Stimulated activated CD8-positive, alpha-beta memory T cell treated with anti-CD3 and anti-CD28 coated beads, Interleukin-15, amount 100 ng/mL, for 24 hours (primary cell): ENCODE data around the gene PSAPL1.

Experiments used
- DNase-seq: peaks from one replicate; pipeline ENCODE4 v3.0.0-alpha.2; 2020; ENCODE audit warnings: low read depth

Gene PSAPL1

GRCh38 chr4:7418131-7418943, 16.4 kb downstream of the PSAPL1 start:
- DNase-seq = no peak

- DNase-seq = no peak
Observed at GRCh38 chr4:7417639-7418038, 17.1 kb downstream of the PSAPL1 start.

GRCh38 chr4:7416745-7417432, 17.8 kb downstream of the PSAPL1 start:
- DNase-seq = no peak

- DNase-seq = no peak
Observed at GRCh38 chr4:7415927-7416686, 18.6 kb downstream of the PSAPL1 start.

- no peak for DNase-seq
Observed at GRCh38 chr4:7414736-7415510, 19.8 kb downstream of the PSAPL1 start.

GRCh38 chr4:7414046-7414445, 20.7 kb downstream of the PSAPL1 start:
- no peak for DNase-seq

- no peak for DNase-seq
Observed at GRCh38 chr4:7412554-7412912, 22.2 kb downstream of the PSAPL1 start.

- no peak for DNase-seq
Observed at GRCh38 chr4:7411896-7412553, 22.7 kb downstream of the PSAPL1 start.

GRCh38 chr4:7411491-7411890, 23.2 kb downstream of the PSAPL1 start:
- DNase-seq = no peak

GRCh38 chr4:7410446-7410845, 24.3 kb downstream of the PSAPL1 start:
- no peak for DNase-seq

GRCh38 chr4:7408166-7408565, 26.6 kb downstream of the PSAPL1 start:
- no peak for DNase-seq

GRCh38 chr4:7403001-7403400, 31.7 kb downstream of the PSAPL1 start:
- DNase-seq = no peak

- no peak for DNase-seq
Observed at GRCh38 chr4:7402526-7402925, 32.2 kb downstream of the PSAPL1 start.

GRCh38 chr4:7400671-7401298, 33.9 kb downstream of the PSAPL1 start:
- DNase-seq = no peak

GRCh38 chr4:7399440-7400234, 35.1 kb downstream of the PSAPL1 start:
- DNase-seq = no peak

GRCh38 chr4:7398788-7399439, 35.8 kb downstream of the PSAPL1 start:
- no peak for DNase-seq

GRCh38 chr4:7398104-7398423, 36.7 kb downstream of the PSAPL1 start:
- no peak for DNase-seq

GRCh38 chr4:7397206-7398103, 37.3 kb downstream of the PSAPL1 start:
- no peak for DNase-seq
